Upper lobe of left lung (tissue), 4 donors: ENCODE measurements around the gene FAM219B.

Experiments
- EP300 ChIP-seq, 4 donors: sonication (generic); formaldehyde crosslinking; IDR thresholded peaks; one replicate each; pipeline ENCODE4 v1.5.1; 2017; ENCODE audit warnings: antibody characterized with exemption in 4 of 4, control low read depth in 2 of 4
- POLR2AphosphoS5 ChIP-seq, 2 donors: sonication (generic); formaldehyde crosslinking; IDR thresholded peaks; one replicate each; pipeline ENCODE4 v1.5.1; 2017; ENCODE audit warnings: antibody characterized with exemption in 2 of 2
- TF ChIP-seq, protein P1 (sequence below), 6 experiments: fragments of 450-650 bp in 4 of 6; fragments of 200-600 bp in 2 of 6; sonication (generic) in 2 of 6; IDR thresholded peaks; one replicate each; pipeline ENCODE4 v1.5.1; 2016 to 2019; ENCODE audit warnings: antibody characterized with exemption in 6 of 6

DNA sequence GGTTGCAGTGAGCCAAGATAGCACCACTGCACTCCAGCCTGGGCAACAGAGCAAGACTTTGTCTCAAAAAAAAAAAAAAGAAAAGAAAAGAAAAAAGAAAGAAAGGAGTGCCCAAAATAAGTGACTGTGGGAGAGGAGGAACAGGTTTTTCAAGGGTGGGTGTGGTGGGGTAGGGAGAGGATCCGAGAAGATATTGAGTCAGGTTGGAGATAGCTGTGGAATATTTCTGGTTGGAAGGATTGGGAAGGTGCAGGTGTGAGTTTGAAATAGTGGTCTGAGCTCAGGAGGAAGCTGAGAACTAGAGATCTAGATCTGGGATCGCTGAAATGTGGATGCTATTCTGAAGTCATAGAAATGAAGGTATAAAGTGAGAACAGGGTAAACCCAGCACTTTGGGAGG lies 41.3 kb downstream of the FAM219B start:
- TF ChIP-seq, protein P1, sequence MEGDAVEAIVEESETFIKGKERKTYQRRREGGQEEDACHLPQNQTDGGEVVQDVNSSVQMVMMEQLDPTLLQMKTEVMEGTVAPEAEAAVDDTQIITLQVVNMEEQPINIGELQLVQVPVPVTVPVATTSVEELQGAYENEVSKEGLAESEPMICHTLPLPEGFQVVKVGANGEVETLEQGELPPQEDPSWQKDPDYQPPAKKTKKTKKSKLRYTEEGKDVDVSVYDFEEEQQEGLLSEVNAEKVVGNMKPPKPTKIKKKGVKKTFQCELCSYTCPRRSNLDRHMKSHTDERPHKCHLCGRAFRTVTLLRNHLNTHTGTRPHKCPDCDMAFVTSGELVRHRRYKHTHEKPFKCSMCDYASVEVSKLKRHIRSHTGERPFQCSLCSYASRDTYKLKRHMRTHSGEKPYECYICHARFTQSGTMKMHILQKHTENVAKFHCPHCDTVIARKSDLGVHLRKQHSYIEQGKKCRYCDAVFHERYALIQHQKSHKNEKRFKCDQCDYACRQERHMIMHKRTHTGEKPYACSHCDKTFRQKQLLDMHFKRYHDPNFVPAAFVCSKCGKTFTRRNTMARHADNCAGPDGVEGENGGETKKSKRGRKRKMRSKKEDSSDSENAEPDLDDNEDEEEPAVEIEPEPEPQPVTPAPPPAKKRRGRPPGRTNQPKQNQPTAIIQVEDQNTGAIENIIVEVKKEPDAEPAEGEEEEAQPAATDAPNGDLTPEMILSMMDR (IDR thresholded peaks at IDR 0.05) = no peak
- no peak for TF ChIP-seq EP300 (IDR thresholded peaks at IDR 0.05)
- TF ChIP-seq POLR2AphosphoS5 (IDR thresholded peaks at IDR 0.05) = no peak
